ENCODE measurements around the gene TENT5C.

The TENT5C gene

GRCh38 chr1:117636637-117637425 lies 31.0 kb downstream of the TENT5C start:
- DNase-seq (ENCODE audit: low spot score): no peak

- no peak for DNase-seq (ENCODE audit: low spot score)
Measured at GRCh38 chr1:117638141-117638540, 32.3 kb downstream of the TENT5C start.

- no peak for DNase-seq (ENCODE audit: low spot score)
Measured at GRCh38 chr1:117638759-117639158, 32.9 kb downstream of the TENT5C start.

- DNase-seq (ENCODE audit: low spot score): no peak
Measured at GRCh38 chr1:117639741-117640140, 33.9 kb downstream of the TENT5C start.

- DNase-seq (ENCODE audit: low spot score): no peak
Measured at GRCh38 chr1:117641536-117641935, 35.7 kb downstream of the TENT5C start.

- DNase-seq (ENCODE audit: low spot score): no peak
Measured at GRCh38 chr1:117642963-117643362, 37.1 kb downstream of the TENT5C start.

- no peak for DNase-seq (ENCODE audit: low spot score)
Measured at GRCh38 chr1:117643601-117644000, 37.8 kb downstream of the TENT5C start.

- no peak for DNase-seq (ENCODE audit: low spot score)
Measured at GRCh38 chr1:117644696-117645311, 39.0 kb downstream of the TENT5C start.

- DNase-seq (ENCODE audit: low spot score): no peak
Measured at GRCh38 chr1:117645343-117645742, 39.5 kb downstream of the TENT5C start.

GRCh38 chr1:117646007-117646811 lies 40.4 kb downstream of the TENT5C start:
- no peak for DNase-seq (ENCODE audit: low spot score)

- DNase-seq (ENCODE audit: low spot score): no peak
Measured at GRCh38 chr1:117646956-117647355, 41.1 kb downstream of the TENT5C start.

- no peak for DNase-seq (ENCODE audit: low spot score)
Measured at GRCh38 chr1:117648015-117648414, 42.2 kb downstream of the TENT5C start.

- DNase-seq (ENCODE audit: low spot score): no peak
Measured at GRCh38 chr1:117650840-117651568, 45.2 kb downstream of the TENT5C start.

GRCh38 chr1:117651616-117652015 lies 45.8 kb downstream of the TENT5C start:
- no peak for DNase-seq (ENCODE audit: low spot score)

GRCh38 chr1:117652421-117652820 lies 46.6 kb downstream of the TENT5C start:
- DNase-seq (ENCODE audit: low spot score): no peak

- DNase-seq (ENCODE audit: low spot score): no peak
Measured at GRCh38 chr1:117653195-117653594, 47.3 kb downstream of the TENT5C start.

- DNase-seq (ENCODE audit: low spot score): no peak
Measured at GRCh38 chr1:117653732-117654492, 48.1 kb downstream of the TENT5C start.

- DNase-seq (ENCODE audit: low spot score): no peak
Measured at GRCh38 chr1:117654493-117655219, 48.8 kb downstream of the TENT5C start.

GRCh38 chr1:117655220-117655577 lies 49.4 kb downstream of the TENT5C start:
- DNase-seq (ENCODE audit: low spot score): no peak

GRCh38 chr1:117656202-117656641 lies 50.4 kb downstream of the TENT5C start:
- no peak for DNase-seq (ENCODE audit: low spot score)

- DNase-seq (ENCODE audit: low spot score): no peak
Measured at GRCh38 chr1:117657031-117657430, 51.2 kb downstream of the TENT5C start.

Data from putamen (tissue), 1 donor.